ENCODE results near the gene CUX1.
"Not testable (repeated sequence)": the region's sequence is repeated elsewhere in the genome, so short reads cannot be mapped to it uniquely, and the experiment has no call there.

CUX1 gene

DNA sequence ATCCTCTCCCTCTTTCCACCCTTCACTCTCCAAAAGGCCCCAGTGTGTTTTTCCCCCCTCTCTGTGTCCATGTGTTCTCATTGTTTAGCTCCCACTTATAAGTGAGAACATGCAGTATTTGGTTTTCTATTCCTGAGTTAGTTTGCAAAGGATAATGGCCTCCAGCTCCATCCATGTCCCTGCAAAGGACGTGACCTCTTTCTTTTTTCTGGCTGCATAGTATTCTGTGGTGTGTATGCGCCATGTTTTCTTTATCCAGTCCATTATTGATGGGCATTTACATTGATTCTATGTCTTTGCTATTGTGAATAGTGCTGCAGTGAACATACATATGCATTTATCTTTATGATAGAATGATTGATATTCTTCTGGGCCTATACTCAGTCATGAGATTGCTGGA is 31.9 kb downstream of the CUX1 start:
- not testable (repeated sequence) for DNase-seq (ENCODE audit: low read depth in 1 of 2, low spot score in 1 of 2)

DNA sequence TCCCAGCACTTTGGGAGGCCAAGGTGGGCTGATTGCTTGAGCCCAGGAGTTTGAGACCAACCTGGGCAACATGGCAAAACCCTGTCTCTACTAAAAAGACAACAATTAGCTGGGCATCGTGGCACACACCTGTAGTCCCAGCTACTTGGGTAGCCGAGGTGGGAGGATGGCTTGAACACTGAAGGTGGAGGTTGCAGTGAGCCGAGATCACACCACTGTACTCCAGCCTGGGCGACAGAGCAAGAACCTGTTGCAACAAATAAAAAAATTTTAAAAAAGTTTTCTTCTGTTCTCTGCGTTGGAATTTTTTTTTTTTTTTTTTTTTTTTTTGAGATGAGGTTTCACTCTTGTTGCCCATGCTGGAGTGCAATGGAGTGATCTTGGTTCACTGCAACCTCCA is 34.9 kb downstream of the CUX1 start:
- DNase-seq (ENCODE audit: low read depth in 1 of 2, low spot score in 1 of 2) = not testable (repeated sequence)

DNA sequence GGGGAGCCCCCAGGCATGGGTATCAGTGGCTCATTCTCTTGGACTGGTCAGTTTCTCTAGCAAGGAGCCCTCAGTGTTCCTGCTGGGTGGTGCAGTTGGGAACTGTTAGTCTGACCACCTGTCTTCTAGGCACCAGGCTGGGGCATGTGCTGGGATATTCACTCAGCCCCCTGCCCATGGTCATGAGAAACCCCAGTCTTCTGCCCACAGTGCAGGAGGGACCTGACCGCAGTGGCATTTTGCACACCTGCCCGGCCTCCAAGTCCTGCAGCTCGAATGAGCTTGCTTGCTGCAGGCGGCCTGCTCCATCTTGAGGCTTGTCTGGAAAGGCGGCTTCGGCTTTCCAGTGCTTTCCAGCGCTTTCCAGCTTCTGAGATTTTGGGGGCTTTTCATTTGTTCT is 36.3 kb downstream of the CUX1 start:
- DNase-seq (ENCODE audit: low read depth in 1 of 2, low spot score in 1 of 2) = no peak

DNA sequence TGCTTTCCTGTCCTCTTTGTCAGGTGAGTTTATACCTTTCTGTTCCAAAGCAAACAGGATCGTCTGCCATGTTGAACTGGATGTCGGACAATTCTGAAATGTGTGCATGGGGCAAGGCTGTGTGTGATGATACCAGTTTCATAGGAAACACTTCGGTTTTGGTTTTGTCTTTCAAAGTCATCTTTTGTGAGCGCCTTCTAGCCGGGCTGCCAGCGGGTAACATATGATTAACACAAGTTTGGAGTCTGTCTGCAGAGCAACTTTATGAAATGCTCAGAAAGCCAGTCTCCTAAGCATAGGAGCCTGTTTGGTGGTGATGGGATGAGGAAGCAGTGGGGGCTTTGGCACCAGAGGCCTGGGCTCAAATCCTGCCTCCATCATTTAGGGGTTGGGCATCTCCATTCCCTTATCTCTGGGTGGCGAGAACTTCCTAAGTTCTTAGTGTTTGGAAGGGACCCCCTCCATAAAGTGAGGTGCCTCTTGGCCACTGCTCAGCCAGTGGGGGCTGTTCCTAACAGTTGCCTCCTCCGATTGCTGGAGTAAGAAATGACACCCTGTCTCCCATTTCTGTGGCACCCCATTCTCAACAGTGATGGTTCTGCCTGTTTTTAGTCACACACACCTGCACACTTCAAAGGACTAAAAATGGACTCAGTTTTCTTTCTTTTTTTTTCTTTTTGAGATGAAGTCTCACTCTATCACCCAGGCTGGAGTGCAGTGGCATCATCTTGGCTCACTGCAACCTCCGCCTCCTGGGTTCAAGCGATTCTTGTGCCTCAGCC is 36.8 kb downstream of the CUX1 start:
- DNase-seq (ENCODE audit: low read depth in 1 of 2, low spot score in 1 of 2) = no peak

DNA sequence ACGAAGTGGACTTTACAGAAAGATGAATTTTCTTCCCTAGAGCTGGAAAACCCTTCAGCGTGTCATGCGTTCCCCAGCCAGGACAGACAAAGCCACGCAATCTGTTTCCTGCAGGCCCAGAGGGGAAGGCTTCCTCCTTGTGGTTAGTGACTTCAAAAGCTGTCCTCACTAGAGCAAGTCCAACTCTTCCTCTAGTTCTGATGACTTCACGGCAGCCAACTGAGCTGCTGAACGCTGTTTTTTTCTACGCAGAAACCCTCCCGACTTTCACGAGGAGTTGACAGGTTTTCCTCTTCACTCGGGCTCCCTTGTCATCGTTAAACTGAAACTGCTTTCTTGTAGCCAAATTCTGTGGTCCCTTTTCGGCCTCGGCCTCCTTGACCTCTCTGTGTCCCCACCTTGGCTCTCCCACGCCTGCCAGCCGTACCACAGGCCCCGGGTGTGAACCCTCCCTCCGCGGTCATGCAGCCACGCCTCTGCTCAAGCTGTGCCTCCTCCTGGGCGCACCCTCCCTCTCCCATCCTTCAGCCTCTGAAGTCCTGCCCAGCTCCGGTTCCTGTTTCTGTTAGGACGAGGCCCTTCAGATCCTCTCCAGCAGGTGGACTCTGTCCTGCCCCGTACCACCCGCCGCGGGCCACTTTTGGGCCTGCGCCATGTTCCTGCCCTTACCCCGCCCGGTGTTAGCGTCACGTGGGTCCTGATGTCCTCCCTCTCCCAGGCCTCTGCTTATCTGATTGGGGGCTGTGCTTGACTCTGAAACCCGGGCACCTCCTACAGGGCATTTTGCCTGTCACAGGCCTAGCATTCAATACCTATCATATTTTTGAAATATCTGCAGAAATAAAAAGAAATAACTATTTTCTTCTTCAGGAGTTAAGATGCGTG is 39.3 kb downstream of the CUX1 start:
- peak; percentile 46 to 52 for DNase-seq (ENCODE audit: low read depth in 1 of 2, low spot score in 1 of 2)

DNA sequence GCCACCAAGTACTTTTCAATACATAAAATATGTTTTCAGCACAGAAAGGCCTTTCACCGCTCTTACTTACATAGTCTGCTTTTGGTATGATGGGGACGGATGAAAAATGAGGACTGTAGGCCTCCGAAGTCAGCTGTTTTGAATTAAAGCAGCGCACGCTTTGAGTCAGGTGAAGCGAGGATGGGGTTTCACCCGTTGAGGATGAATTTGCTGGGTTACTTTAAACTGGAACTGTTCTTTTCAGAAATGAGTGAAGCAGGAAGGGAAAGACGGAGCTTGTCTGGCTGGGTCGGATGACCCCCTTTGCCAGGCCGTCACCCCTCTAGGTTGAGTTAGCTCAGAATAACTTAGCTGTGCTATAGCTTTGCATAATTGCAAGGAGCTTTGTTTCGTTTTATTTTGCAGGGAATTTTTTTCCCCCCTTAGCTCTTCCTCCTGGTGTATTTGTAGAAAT is 40.0 kb downstream of the CUX1 start:
- DNase-seq (ENCODE audit: low read depth in 1 of 2, low spot score in 1 of 2) = no peak

DNA sequence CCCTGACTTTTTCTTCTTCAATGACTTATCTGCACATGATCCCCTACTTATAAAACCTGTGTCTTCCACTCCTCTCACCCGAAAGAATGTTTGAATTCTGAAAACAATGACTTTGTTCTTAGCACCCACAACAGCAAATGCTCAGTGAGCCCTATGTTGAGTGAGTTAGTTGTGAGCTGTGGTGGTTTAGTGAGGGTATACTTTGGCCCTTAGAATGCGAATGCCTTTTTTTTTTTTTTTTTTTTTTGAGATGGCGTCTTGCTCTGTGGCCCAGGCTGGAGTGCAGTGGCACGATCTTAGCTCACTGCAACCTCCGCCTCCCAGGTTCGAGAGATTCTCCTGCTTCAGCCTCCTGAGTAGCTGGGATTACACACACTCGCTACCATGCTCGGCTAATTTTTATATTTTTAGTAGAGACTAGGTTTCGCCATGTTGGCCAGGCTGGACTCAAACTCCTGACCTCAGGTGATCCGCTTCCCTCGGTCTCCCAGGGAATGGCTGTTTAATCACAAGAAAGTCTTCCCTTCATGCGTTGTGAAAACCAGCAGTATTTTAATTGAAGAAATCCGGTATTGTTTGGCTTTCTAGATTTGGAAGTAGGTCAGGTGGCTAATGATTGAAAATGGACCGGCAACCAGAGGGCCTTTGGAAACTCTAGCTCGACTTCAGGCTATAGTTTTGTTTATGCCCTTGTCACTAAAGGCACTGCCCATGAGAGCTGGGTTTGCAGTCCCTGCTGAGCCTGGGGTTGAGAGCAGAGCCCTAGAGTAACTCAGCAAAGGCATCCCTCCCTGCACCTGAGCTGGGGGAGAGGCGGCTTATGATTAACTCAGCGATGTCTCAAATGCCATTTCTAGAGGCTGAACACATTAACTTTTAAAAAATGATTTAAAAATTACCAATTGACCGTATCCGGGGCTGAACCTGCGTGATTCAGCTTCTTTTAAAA is 41.3 kb downstream of the CUX1 start:
- DNase-seq (ENCODE audit: low read depth in 1 of 2, low spot score in 1 of 2) = no peak

DNA sequence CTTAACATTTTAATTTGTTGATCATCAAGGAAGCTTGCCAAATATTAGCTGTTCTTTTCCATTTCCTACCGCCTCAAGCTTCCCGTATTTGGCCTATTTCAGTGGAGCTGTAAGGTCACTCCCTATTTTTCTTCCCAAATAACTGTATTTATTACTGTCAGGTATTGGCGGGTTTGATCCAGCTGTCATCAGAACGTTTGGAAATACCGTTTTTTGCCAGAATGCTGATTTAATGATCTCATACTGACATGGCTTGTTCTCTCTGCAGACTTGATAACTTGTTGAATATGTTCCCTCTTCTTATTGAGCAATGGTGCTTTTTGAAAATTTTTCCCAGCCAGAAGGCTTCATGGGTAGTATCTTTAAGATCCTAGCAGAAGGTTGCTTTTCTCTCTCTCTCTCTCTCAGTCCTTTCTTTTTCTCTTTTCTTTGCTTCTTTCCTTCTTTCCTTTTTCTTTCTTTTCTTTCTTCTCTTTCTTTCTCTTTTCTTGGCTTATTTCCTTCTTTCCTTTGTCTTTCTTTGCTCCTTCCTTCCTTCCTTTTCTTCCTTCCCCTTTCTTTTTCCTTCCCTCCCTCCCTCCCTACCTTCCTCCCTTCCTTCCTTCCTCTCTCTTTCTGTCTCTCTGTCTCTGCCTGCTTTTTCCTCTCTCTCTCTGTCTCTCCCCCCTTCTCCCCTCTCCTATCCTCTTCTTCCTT is 42.1 kb downstream of the CUX1 start:
- DNase-seq (ENCODE audit: low read depth in 1 of 2, low spot score in 1 of 2) = no peak

DNA sequence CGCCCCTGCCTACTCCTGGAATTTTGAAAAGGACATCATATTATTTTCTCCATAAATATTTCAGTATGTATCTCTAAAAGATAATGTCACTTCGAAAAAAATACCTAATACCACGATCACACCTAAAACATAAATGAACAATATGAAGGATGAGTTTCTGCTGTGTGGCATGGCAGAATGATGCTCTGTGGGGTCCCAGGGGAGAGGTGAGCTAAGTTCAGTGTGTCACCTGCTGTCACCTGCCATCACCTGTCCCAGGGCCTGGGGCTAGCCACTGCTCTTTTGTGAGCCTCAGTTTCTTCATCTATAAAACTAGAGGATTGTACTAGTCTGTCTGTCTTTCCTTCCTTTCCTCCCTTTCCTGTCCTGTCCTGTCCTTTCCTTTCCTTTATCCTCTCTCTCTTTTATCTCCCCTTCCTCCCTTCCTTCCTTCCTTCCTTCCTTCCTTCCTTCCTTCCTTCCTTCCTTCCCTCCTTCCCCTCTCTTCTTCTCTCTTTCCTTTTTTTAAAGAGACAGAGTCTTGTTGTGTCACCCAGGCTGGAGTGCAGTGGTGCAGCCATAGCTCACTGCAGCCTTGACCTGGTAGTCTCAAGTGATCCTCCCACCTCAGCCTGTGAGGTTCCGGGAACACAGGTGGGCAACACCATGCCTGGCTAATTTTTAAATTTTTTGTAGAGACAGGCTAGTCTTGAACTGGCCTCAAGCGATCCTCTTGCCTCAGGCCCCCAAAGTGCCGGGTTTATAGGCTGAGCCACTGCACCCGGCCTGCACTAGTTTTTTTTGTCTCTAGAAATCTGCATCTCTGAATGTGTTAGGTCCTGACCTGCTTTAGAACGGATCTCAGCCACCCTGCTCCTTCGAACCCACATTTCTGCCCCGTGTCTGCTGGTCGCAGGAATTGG is 43.1 kb downstream of the CUX1 start:
- no peak for DNase-seq (ENCODE audit: low read depth in 1 of 2, low spot score in 1 of 2)

DNA sequence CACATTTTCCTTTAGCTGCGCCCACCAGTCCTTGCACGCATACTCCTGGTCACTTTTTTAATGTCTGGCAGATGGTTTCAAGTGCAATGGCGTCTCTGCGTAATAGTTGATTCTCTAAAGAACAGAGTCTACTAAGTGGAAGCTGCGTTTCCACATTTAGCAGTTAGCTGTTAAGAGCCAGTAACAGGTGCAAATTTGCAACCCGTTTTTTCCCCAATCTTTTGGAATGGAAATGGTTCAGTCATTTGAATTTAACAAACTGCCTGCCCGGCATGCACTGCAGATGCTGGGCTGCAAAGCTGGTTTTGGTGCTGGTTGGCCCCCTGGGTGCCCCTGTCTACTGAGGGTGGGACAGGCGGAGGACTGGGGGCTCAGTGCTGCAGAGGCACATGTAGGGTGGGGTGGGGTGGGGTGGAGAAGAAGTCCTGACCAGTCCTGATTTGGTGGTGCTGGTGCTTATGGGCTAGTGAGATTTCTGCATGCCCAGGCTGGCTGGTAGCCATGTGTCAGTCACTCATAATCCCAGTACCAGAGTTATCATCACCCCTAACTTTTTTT is 43.9 kb downstream of the CUX1 start:
- DNase-seq (ENCODE audit: low read depth in 1 of 2, low spot score in 1 of 2) = no peak

DNA sequence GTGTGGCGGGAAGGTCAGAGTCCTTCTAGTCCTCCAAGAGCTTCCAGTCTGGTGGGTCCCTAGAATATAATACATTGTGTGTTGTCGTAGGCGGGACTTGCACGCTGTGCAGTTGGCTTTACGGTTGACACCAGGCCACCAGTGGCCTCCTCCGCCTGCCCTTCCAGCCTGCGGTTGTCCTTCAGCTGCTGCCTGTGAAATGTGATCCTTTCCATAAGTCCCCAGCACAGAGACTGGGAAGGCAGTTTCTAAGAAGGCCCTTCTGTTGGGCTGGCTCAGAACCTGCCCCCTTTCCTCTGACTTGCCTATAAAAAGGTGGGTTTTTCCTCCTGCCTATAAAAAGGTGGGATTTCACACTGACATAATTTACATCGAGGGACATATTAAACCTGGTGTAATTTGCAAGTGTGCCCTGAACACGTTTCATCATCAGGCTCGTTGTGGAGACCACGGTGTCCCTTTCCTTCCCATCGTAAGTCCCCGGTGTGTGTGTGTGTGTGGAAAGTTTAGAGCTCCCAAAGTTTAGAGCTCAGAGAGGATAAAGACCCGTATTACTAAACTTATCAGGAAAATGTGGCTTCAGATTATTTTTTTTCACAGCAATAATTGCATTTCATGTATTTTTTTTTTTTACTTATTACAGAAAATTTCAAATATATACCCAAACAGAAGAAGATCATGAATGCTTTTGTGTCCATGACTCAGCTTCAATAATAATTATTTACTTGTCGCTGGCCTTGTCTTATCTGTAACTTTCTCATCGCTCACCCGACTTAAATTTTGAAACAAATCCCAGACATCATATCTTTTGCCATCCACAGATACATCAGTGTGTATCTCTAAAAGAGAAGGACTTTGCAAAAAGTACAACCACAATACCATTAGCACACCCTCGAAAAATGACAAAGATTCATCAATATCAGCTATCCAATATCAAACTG is 45.1 kb downstream of the CUX1 start:
- DNase-seq (ENCODE audit: low read depth in 1 of 2, low spot score in 1 of 2) = no peak

DNA sequence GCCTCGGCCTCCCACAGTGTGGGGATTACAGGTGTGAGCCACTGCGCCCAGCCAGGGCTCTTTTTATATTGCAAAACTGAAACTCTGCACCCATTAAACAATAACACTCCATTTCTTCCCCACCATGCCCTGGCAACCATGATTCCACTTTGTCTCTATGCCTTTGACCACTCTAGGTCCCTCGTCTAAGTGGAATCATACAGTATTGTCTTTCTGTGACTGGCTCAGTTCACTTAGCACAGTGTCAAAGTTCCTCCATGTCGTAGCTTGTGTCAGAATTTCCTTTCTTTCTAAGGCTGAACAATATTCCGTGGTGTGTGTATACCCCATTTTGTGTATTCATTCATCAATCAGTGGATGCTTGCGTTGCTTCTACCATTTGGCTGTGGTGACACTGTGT is 46.2 kb downstream of the CUX1 start:
- DNase-seq (ENCODE audit: low read depth in 1 of 2, low spot score in 1 of 2) = no peak

DNA sequence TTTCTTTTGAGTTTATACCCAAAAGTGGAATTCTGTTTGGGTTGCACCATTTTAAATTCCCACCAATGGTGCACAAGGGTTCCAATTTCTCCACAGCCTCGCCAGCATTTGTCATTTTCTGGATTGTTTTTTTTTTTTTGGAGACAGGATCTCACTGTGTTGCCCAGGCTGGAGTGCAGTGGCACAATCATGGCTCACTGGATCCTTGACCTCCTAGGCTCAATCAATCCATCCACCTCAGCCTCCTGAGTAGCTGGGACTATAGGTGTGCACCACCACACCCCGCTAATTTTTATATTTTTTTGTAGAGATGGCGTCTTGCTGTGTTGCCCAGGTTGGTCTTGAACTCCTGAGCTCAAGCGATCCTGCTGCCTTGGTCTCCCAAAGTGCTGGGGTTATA is 46.6 kb downstream of the CUX1 start:
- DNase-seq (ENCODE audit: low read depth in 1 of 2, low spot score in 1 of 2) = no peak

DNA sequence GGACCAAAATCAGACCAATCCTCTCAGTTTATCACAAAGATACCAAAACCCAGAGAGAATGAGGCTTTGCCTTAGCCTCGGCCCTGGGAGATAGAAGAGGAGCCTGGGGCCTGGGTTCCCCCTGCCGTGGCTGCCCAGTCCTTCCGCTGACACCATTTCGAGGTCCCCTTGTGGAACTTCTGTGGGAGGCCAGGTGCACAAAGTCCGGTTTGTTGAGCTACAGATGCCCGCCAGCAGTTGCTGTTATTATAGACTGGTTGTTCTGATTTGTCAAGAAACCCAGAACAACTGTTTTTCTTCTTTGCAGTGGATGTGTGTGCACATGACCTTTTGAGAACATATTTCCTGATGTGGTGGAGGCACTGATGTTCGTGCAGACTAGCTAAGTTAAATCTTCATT is 47.6 kb downstream of the CUX1 start:
- DNase-seq (ENCODE audit: low read depth in 1 of 2, low spot score in 1 of 2) = no peak

DNA sequence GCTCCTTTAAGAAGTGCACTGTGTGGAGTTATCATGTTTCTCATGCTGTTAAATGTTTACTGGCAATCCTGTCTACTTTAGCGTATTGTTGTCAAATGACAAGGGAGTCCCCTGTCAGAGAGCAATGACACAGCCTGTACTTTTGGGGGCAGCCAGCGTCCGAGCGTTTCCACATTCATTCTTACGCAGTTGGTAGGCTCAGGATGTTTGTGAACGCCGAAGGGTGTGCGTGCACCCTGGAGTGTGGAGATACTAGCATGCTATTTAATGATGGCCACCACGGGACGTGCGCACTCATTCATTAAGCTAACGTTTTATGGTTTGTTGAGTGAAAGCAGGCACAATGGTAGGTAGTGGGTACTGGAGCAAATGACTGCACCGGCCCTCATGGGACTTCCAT is 48.0 kb downstream of the CUX1 start:
- no peak for DNase-seq (ENCODE audit: low read depth in 1 of 2, low spot score in 1 of 2)

DNA sequence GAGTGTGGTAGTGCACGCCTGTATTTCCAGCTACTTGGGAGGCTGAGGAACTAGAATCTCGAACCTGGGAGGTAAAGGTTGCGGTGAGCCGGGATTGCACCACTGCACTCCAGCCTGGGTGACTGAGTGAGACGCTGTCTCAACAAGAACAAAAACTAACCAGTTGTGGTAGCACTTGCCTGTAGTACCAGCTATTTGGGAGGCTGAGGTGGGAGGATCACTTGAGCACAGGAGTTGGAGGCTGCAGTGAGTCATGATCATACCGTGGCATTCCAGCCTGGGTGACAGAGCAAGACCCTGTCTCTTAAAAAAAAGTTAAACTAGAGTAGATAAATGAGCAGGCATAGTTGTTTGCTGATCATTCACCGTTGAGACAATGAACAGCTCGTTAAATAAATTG is 48.9 kb downstream of the CUX1 start:
- DNase-seq (ENCODE audit: low read depth in 1 of 2, low spot score in 1 of 2) = no peak

DNA sequence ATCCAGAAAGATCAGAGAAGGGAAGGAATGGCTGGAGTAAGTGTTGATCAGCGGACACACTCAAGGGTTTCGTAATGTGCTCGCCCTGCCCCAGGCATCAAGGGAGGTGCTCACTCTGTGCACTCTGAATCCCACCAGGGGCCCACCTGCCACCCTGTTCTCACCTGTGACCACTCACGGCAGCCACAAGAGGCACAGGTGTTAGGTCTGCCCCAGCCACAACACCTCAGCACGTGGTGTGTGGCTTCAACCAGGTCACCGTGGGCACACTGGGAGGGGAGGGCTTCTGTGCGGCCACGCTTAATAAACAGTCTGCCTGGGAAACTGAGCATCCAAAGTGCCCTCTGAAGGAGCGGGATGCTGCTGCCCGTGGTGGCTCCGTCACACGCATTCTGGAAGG is 49.8 kb downstream of the CUX1 start:
- no peak for DNase-seq (ENCODE audit: low read depth in 1 of 2, low spot score in 1 of 2)

DNA sequence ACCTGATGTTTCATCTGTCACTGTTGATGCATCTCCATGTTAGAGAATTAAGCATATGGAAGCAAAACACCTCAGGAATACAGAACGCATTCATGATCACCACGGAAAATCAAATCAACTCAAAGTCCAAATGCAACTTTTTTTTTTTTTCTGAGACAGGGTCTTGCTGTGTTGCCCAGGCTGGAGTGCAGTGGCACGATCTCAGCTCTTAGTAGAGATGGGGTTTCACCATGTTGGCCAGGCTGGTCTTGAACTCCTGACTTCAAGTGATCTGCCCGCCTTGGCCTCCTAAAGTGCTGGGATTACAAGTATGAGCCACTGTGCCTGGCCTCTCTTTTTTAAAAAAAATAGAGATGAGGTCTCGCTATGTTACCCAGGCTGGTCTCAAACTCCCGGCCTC is 50.3 kb downstream of the CUX1 start:
- not testable (repeated sequence) for DNase-seq (ENCODE audit: low read depth in 1 of 2, low spot score in 1 of 2)

Data from stimulated activated CD4-positive, alpha-beta T cell treated with anti-CD3 and anti-CD28 coated beads, Interleukin-15, amount 100 ng/mL, for 1 hour (primary cell).